Measurements from ENCODE around the gene OR10AD1. TPM values are rescaled to one million over a fixed set of nuclear protein-coding genes. Genes with fewer than 3 reads are reported as not detected.

Gene OR10AD1
- total RNA-seq (ENCODE audit: low replicate concordance) = not detected in 2 replicates

DNA sequence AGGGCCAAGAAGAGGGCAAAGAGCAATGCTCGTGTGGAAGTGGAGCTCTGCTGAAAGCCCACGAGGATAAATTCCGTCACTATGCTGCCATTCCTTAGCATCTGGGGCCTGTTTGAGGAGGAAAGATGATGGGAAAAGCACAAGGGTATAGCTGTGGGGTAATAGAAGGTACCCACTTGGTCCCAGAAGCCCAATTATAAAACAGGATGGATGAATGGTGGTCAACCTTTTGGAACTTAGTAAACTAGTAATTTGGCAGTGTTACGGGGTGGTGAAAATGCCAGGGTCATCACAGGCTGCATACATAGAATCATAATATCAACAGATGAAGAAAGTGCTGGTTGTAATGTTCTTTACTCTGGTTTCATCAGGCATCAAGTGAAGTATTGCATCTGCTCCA, at the start of gene OR10AD1:
Gene OR10AD1 (minus strand): TSS at position 101 of the 400 bp plus-strand sequence. CDS start 0 bp downstream, at position 101.
- Histone ChIP-seq H3K27ac (no peak within 1 kb of the TSS), H3K4me2 (no peak within 1 kb of the TSS), H2AFZ (replicated peaks) (no peak within 1 kb of the TSS), H3F3A (ENCODE audit: low read depth) (peaks cover 7% of the 10 kb centered on the region), H3K27me3 (peaks cover 37% of the 10 kb centered on the region), H3K9ac (no peak within 1 kb of the TSS), H4K20me1 (ENCODE audit: low read depth) (no peaks in the 10 kb centered on the region), H3K4me1 (no peaks in the 10 kb centered on the region), H3K9me3 (ENCODE audit: low read depth) (peaks cover 7% of the 10 kb centered on the region), H3K4me3 (no peak within 1 kb of the TSS), H3K79me2 (ENCODE audit: low read depth) (no peaks in the 10 kb centered on the region), H3K36me3 (no peaks in the 10 kb centered on the region)
- no peaks in the 10 kb centered on the region for H3K27me3 Mint-ChIP-seq (ENCODE audit: insufficient read depth, low read depth)
- peaks cover 27% of the 10 kb centered on the region for H3K36me3 Mint-ChIP-seq
- H3K27ac Mint-ChIP-seq = no peak within 1 kb of the TSS
- no peak within 1 kb of the TSS for H3K4me3 Mint-ChIP-seq
- peaks cover 6% of the 10 kb centered on the region for H3K4me1 Mint-ChIP-seq
- TF ChIP-seq EZH2phosphoT487 (IDR thresholded peaks at IDR 0.05) (no peak), EZH2 (IDR thresholded peaks at IDR 0.05) (no peak), CTCF (IDR thresholded peaks at IDR 0.05) (no peak)
- no peak for DNase-seq (ENCODE audit: low spot score)
- peaks cover 45% of the 10 kb centered on the region for H3K9me3 Mint-ChIP-seq

DNA sequence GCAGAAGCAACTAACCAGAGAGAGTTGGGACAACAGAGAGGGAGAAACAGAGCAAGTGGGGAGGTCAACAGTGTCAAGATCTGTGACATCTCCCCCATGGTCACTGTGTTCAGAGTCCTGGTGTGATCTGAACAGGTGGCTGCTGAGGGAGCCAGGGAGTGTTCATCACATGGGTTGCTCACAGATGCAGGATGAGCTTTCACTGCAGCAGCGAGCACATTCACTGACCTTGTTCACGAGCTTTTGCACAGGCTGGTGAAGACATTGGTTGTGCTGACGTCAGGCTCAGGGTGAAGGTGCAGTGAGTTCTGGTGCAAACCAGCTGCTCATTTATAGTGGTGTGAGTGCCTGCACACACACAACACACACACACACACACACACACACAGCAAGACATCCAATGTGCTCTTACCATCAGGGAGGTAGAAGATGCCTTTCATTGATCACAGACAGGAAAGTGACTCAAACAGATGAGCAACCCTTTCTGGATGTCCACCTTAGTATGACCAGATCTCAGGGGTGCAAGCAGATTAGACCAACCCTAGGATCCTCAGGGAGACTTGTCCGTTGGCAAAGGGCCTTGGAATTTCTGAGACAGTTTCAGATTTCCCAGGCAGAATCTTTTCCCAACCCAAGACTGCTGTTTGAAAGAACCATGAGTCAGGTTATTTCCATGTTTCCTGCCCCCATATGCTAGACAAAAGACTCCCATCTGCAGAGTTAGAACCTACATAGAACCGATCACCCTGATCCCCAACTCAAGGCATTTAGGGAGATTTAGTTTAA, 44.3 kb upstream of the OR10AD1 start:
- DNase-seq (ENCODE audit: low spot score) = no peak
- Mint-ChIP-seq H3K27me3 (ENCODE audit: insufficient read depth, low read depth) (no peaks in the 10 kb centered on the region), H3K4me3 (no peak overlapping the region), H3K9me3 (peaks cover 5% of the 10 kb centered on the region), H3K4me1 (no peaks in the 10 kb centered on the region), H3K36me3 (peaks cover 2% of the 10 kb centered on the region), H3K27ac (no peak overlapping the region)
- Histone ChIP-seq H3K4me3 (no peak overlapping the region), H3K36me3 (no peaks in the 10 kb centered on the region), H2AFZ (replicated peaks) (no peak overlapping the region), H3K27me3 (peaks cover 7% of the 10 kb centered on the region), H3K79me2 (ENCODE audit: low read depth) (no peaks in the 10 kb centered on the region), H4K20me1 (ENCODE audit: low read depth) (no peaks in the 10 kb centered on the region), H3K4me1 (no peaks in the 10 kb centered on the region), H3K9me3 (ENCODE audit: low read depth) (no peaks in the 10 kb centered on the region), H3K4me2 (no peak overlapping the region), H3K9ac (no peak overlapping the region), H3K27ac (no peak overlapping the region), H3F3A (ENCODE audit: low read depth) (no peaks in the 10 kb centered on the region)
- TF ChIP-seq CTCF (IDR thresholded peaks at IDR 0.05) (no peak), EZH2 (IDR thresholded peaks at IDR 0.05) (no peak), EZH2phosphoT487 (IDR thresholded peaks at IDR 0.05) (no peak)

- Histone ChIP-seq H3K27ac (no peak overlapping the region), H3K9ac (no peak overlapping the region), H3K9me3 (ENCODE audit: low read depth) (no peaks in the 10 kb centered on the region), H3K79me2 (ENCODE audit: low read depth) (no peaks in the 10 kb centered on the region), H4K20me1 (ENCODE audit: low read depth) (no peaks in the 10 kb centered on the region), H3K4me1 (no peaks in the 10 kb centered on the region), H3K27me3 (no peaks in the 10 kb centered on the region), H3K36me3 (no peaks in the 10 kb centered on the region), H3K4me2 (no peak overlapping the region), H3K4me3 (no peak overlapping the region), H2AFZ (replicated peaks) (no peak overlapping the region), H3F3A (ENCODE audit: low read depth) (no peaks in the 10 kb centered on the region)
- DNase-seq (ENCODE audit: low spot score) = no peak
- H3K27me3 Mint-ChIP-seq (ENCODE audit: insufficient read depth, low read depth) = no peaks in the 10 kb centered on the region
- TF ChIP-seq EZH2 (IDR thresholded peaks at IDR 0.05) (no peak), EZH2phosphoT487 (IDR thresholded peaks at IDR 0.05) (no peak), CTCF (IDR thresholded peaks at IDR 0.05) (no peak)
- H3K36me3 Mint-ChIP-seq = peaks cover 2% of the 10 kb centered on the region
- H3K27ac Mint-ChIP-seq = peak overlapping the region; percentile 42
- H3K4me1 Mint-ChIP-seq = peaks cover 11% of the 10 kb centered on the region
- H3K4me3 Mint-ChIP-seq = no peak overlapping the region
- H3K9me3 Mint-ChIP-seq = peaks cover 7% of the 10 kb centered on the region
These were observed 34.1 kb upstream of the OR10AD1 start for GRCh38 chr12:48237162-48237561.

Data from neural progenitor cell (in vitro differentiated cells).